IPS-11a (cell line): ENCODE data around the gene GCHFR.
A peak's percentile ranks its signal among the peaks of the same experiment; 100 is the strongest.

Experiments
- H3K4me3 ChIP-seq: one replicate; pipeline ENCODE4 v1.5.1; 2013; ENCODE audit warnings: low read depth, low read length, control low read depth

Gene GCHFR

GRCh38 chr15:40775740-40776536 is 12.1 kb downstream of the GCHFR start:
- no peak overlapping the region for H3K4me3 ChIP-seq

GRCh38 chr15:40776537-40777141 is 12.8 kb downstream of the GCHFR start:
- H3K4me3 ChIP-seq, result no peak overlapping the region

- H3K4me3 ChIP-seq, result no peak overlapping the region
Observed at GRCh38 chr15:40782609-40783227, 18.9 kb downstream of the GCHFR start.

- no peak overlapping the region for H3K4me3 ChIP-seq
Observed at GRCh38 chr15:40785164-40785563, 21.3 kb downstream of the GCHFR start.

GRCh38 chr15:40785814-40786213 is 21.9 kb downstream of the GCHFR start:
- H3K4me3 ChIP-seq, result no peak overlapping the region

- H3K4me3 ChIP-seq, result no peak overlapping the region
Observed at GRCh38 chr15:40787344-40787841, 23.5 kb downstream of the GCHFR start.

GRCh38 chr15:40787991-40788390 is 24.1 kb downstream of the GCHFR start:
- no peak overlapping the region for H3K4me3 ChIP-seq

- H3K4me3 ChIP-seq, result no peak overlapping the region
Observed at GRCh38 chr15:40789119-40789518, 25.3 kb downstream of the GCHFR start.

GRCh38 chr15:40789999-40790398 is 26.1 kb downstream of the GCHFR start:
- no peak overlapping the region for H3K4me3 ChIP-seq

GRCh38 chr15:40790718-40791117 is 26.9 kb downstream of the GCHFR start:
- H3K4me3 ChIP-seq, result no peak overlapping the region

- H3K4me3 ChIP-seq, result no peak overlapping the region
Observed at GRCh38 chr15:40792394-40792793, 28.5 kb downstream of the GCHFR start.

- H3K4me3 ChIP-seq, result no peak overlapping the region
Observed at GRCh38 chr15:40793216-40793989, 29.5 kb downstream of the GCHFR start.

- no peak overlapping the region for H3K4me3 ChIP-seq
Observed at GRCh38 chr15:40796041-40796440, 32.2 kb downstream of the GCHFR start.

- H3K4me3 ChIP-seq, result no peak overlapping the region
Observed at GRCh38 chr15:40796512-40796911, 32.6 kb downstream of the GCHFR start.

- H3K4me3 ChIP-seq, result no peak overlapping the region
Observed at GRCh38 chr15:40799523-40799922, 35.7 kb downstream of the GCHFR start.

- H3K4me3 ChIP-seq, result no peak overlapping the region
Observed at GRCh38 chr15:40803076-40803475, 39.2 kb downstream of the GCHFR start.

GRCh38 chr15:40803688-40804087 is 39.8 kb downstream of the GCHFR start:
- H3K4me3 ChIP-seq, result no peak overlapping the region

GRCh38 chr15:40806672-40807027 is 42.8 kb downstream of the GCHFR start:
- peak overlapping the region; percentile 99 for H3K4me3 ChIP-seq

- peak within 1 kb of the TSS; percentile 99 for H3K4me3 ChIP-seq
Observed at GRCh38 chr15:40807028-40807887, 43.4 kb downstream of the GCHFR start, which contains the start of the genes DNAJC17 and ZFYVE19. Gene DNAJC17 (minus strand): TSS chr15:40807473. CDS start chr15:40807446, 27 bp downstream. Gene ZFYVE19 (plus strand): TSS chr15:40807089. CDS start chr15:40807590, 501 bp downstream.

- H3K4me3 ChIP-seq, result peak overlapping the region; percentile 99
Observed at GRCh38 chr15:40807888-40808461, 44.1 kb downstream of the GCHFR start.
